Esophagus squamous epithelium (tissue), 4 donors: ENCODE data around the gene DNER.

Source experiments
- CTCF ChIP-seq, 6 experiments: fragments of 450-650 bp in 4 of 6; fragments of 200-600 bp in 2 of 6; sonication (generic) in 2 of 6; IDR thresholded peaks; one replicate each; pipeline ENCODE4 v1.5.1; 2016 to 2019; ENCODE audit warnings: antibody characterized with exemption in 6 of 6, mild to moderate bottlenecking in 4 of 6, moderate library complexity in 4 of 6
- POLR2A ChIP-seq, 4 donors: fragments of 450-650 bp; IDR thresholded peaks; one replicate each; pipeline ENCODE4 v1.6.1; 2017; ENCODE audit warnings: antibody characterized with exemption in 4 of 4, mild to moderate bottlenecking in 4 of 4, moderate library complexity in 3 of 4

- TF ChIP-seq CTCF (IDR thresholded peaks at IDR 0.05), result no peak
- no peak for TF ChIP-seq POLR2A (IDR thresholded peaks at IDR 0.05)
Measured at GRCh38 chr2:229410264-229410663, 304.1 kb downstream of the DNER start.
